ENCODE results near the gene PHYKPL. TPM values are rescaled to one million over a fixed set of nuclear protein-coding genes. Genes with fewer than 3 reads are reported as not detected.
A peak's percentile ranks its signal among the peaks of the same experiment; 100 is the strongest.

PHYKPL gene
- total and polyA plus RNA-seq, 2 of the 8 experiments (the other 6 are each of a cell fraction or from before 2014, with no cell fraction given) = 25.1 to 32.1 TPM

DNA sequence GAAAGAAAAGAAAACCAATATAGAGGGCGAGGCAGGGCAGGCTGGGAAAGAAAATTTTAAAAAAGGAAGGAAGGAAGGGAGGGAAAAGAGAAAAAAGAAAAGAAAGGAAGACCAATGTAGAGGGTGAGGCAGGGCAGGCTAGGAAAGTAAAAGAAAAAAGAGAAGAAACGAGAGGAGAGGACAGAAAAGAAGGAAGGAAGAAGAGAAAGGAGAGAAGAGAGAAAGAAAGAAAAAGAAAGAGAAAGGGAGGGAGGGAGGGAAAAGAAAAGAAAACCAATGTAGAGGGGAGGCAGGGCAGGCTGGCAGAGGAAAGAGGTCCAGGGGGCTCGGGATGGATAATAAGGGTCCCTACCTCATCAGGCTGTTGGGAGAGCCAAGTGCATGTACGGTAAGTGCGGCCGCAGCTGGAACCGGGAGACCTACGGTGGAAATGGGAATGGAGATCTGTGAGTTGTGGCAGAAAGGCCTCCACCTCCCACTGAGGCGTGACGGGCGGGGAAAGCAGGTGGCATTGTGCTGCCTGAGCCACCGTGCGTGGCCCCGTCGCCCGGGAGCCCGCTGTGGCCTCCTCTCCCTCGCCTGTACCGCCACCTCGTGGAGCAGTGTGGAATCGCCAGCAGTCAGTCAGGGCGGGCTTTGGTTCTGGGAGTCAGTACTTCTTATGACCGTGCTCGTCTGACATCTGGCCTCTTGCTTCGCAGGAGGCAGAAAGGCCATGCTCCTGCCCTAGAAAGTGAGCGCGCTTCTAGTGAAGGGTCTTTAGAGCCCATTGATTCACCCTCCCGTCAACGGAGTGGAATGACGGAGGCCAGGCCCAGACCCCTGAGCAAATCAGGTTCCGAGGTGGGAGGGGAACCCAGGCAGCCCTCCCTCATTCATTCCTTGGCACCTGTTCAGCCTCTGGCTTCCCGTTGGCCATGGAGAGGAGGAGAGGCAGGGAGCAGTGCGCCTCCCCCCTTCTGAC is 68.5 kb downstream of the PHYKPL start (continued):
- TF ChIP-seq, protein P1, sequence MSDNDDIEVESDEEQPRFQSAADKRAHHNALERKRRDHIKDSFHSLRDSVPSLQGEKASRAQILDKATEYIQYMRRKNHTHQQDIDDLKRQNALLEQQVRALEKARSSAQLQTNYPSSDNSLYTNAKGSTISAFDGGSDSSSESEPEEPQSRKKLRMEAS (IDR thresholded peaks at IDR 0.05) = peak; percentile 83
- TF ChIP-seq CHD2 (IDR thresholded peaks at IDR 0.05; ENCODE audit: low read length) (peak; percentile 25; the same call in 1 of the 2 replicates), POU5F1 (IDR thresholded peaks at IDR 0.05; ENCODE audit: low read depth, low read length) (no peak), BCL11A (IDR thresholded peaks at IDR 0.05; ENCODE audit: low read depth in 2 of 2, low read length in 2 of 2) (no peak), RAD21 (IDR thresholded peaks at IDR 0.05 in 1 of 2, conservative IDR thresholded peaks at IDR 0.05 in 1 of 2; ENCODE audit: low read depth in 2 of 2, low read length in 2 of 2) (peak; percentile 96 to 98), YY1 (IDR thresholded peaks at IDR 0.05; ENCODE audit: low read depth, low read length) (no peak), KDM5A (IDR thresholded peaks at IDR 0.05; ENCODE audit: low read length) (no peak), HDAC2 (IDR thresholded peaks at IDR 0.05; ENCODE audit: borderline replicate concordance in 1 of 2, low read depth in 2 of 2, low read length in 2 of 2) (peak in 1 of 2 experiments; percentile 60; a peak in 1 of 4 replicates), POLR2A (IDR thresholded peaks at IDR 0.05; ENCODE audit: control extremely low read depth in 1 of 2, low read depth in 2 of 2, low read length in 2 of 2) (0 out of 3 replicates have a peak, but pooled peaks of 1 of the 2 experiments have one; percentile 22), SIN3A (conservative IDR thresholded peaks at IDR 0.05 in 1 of 2, IDR thresholded peaks at IDR 0.05 in 1 of 2; ENCODE audit: low read depth in 1 of 2, low read length in 2 of 2) (peak in 1 of 2 experiments; percentile 81; a peak in 2 of 4 replicates), SP4 (IDR thresholded peaks at IDR 0.05; ENCODE audit: low read length) (no peak), KDM4A (IDR thresholded peaks at IDR 0.05; ENCODE audit: low read depth, low read length, severe bottlenecking) (peak; percentile 77), RFX5 (IDR thresholded peaks at IDR 0.05; ENCODE audit: borderline replicate concordance, low read depth, low read length) (no peak), TEAD4 (IDR thresholded peaks at IDR 0.05; ENCODE audit: low read depth, low read length) (no peak), TCF12 (IDR thresholded peaks at IDR 0.05; ENCODE audit: low read depth, low read length) (0 out of 2 replicates have a peak, but pooled peaks have one; percentile 30)
- TF ChIP-seq, protein P2, sequence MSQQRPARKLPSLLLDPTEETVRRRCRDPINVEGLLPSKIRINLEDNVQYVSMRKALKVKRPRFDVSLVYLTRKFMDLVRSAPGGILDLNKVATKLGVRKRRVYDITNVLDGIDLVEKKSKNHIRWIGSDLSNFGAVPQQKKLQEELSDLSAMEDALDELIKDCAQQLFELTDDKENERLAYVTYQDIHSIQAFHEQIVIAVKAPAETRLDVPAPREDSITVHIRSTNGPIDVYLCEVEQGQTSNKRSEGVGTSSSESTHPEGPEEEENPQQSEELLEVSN (IDR thresholded peaks at IDR 0.05) = peak; percentile 75
